HG03442 (cell line): Measurements from ENCODE around the gene ZNF580.

Experiments
- ATAC-seq: cut with Tn5 transposase; IDR thresholded peaks from one replicate; pipeline ENCODE4 v1.9.1; 2021; ENCODE audit warnings: mild to moderate bottlenecking, moderate library complexity; ENCODE audit not compliant: unreplicated experiment

Gene ZNF580

GRCh38 chr19:55622242-55622969 lies 18.4 kb upstream of the ZNF580 start:
- no peak for ATAC-seq

- ATAC-seq, result no peak
Observed at GRCh38 chr19:55623130-55623529, 17.7 kb upstream of the ZNF580 start.

GRCh38 chr19:55623561-55623960 lies 17.2 kb upstream of the ZNF580 start:
- no peak for ATAC-seq

- peak; percentile 61 for ATAC-seq
Observed at GRCh38 chr19:55624109-55625003, 16.4 kb upstream of the ZNF580 start, which contains the start of gene ZNF784. Gene ZNF784 (minus strand): TSS chr19:55624566. CDS start chr19:55624561, 5 bp downstream.

GRCh38 chr19:55625004-55625326 lies 15.8 kb upstream of the ZNF580 start:
- ATAC-seq, result no peak

GRCh38 chr19:55626350-55626749 lies 14.5 kb upstream of the ZNF580 start:
- ATAC-seq, result no peak

GRCh38 chr19:55632463-55632834 lies 8.4 kb upstream of the ZNF580 start:
- no peak for ATAC-seq

GRCh38 chr19:55633861-55634260 lies 6.9 kb upstream of the ZNF580 start:
- no peak for ATAC-seq

GRCh38 chr19:55635334-55635717 lies 5.5 kb upstream of the ZNF580 start:
- no peak for ATAC-seq

- ATAC-seq, result no peak
Observed at GRCh38 chr19:55635856-55636440, 4.9 kb upstream of the ZNF580 start.

- no peak for ATAC-seq
Observed at GRCh38 chr19:55636723-55637122, 4.1 kb upstream of the ZNF580 start.

GRCh38 chr19:55637534-55637933 lies 3.3 kb upstream of the ZNF580 start:
- ATAC-seq, result no peak

- no peak for ATAC-seq
Observed at GRCh38 chr19:55638864-55639359, 1.9 kb upstream of the ZNF580 start.

GRCh38 chr19:55640043-55640576 lies 692 bp upstream of the ZNF580 start:
- ATAC-seq, result peak; percentile 6

- no peak for ATAC-seq
Observed at GRCh38 chr19:55641426-55642152, 787 bp downstream of the ZNF580 start.

GRCh38 chr19:55642153-55643002 lies 1.6 kb downstream of the ZNF580 start:
- no peak for ATAC-seq

GRCh38 chr19:55643003-55643886 lies 2.4 kb downstream of the ZNF580 start, which contains the start of gene ZNF581:
Gene ZNF581 (plus strand): TSS chr19:55643649. CDS start chr19:55644572, 923 bp downstream.
- no peak for ATAC-seq

- no peak for ATAC-seq
Observed at GRCh38 chr19:55643887-55644176, 3.0 kb downstream of the ZNF580 start.
